Mammary epithelial cell (primary cell): ENCODE results near the gene ASMT.
"Not testable (repeated sequence)": the region's sequence is repeated elsewhere in the genome, so short reads cannot be mapped to it uniquely, and the experiment has no call there.

Experiments
- EZH2 ChIP-seq: IDR thresholded peaks from 2 replicates; pipeline ENCODE4 v1.6.1; 2012; ENCODE audit warnings: low read length, inconsistent platforms, borderline replicate concordance
- TF ChIP-seq, protein P1 (sequence below), 2 donors: IDR thresholded peaks in 1 of 2; conservative IDR thresholded peaks in 1 of 2; 2 replicates each; pipeline ENCODE4 v1.5.1; 2011 to 2012; ENCODE audit warnings: inconsistent platforms in 2 of 2, low read length in 2 of 2, mild to moderate bottlenecking in 2 of 2, control low read depth in 1 of 2, low read depth in 1 of 2; ENCODE audit not compliant: insufficient read depth in 1 of 2; ENCODE audit errors: extremely low read depth in 1 of 2

DNA sequence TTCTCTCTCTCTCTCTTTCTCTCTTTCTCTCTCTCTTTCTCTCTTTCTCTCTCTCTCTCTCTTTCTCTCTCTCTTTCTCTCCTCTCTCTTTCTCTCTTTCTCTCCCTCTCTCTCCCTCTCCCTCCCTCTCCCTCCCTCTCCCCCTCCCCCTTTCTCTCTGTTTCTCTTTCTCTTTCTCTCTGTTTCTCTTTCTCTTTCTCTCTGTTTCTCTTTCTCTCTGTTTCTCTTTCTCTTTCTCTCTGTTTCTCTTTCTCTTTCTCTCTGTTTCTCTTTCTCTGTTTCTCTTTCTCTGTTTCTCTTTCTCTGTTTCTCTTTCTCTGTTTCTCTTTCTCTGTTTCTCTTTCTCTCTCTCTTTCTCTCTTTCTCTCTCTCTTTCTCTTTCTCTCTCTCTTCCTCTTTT, 67.0 kb downstream of the ASMT start:
- TF ChIP-seq, protein P1, sequence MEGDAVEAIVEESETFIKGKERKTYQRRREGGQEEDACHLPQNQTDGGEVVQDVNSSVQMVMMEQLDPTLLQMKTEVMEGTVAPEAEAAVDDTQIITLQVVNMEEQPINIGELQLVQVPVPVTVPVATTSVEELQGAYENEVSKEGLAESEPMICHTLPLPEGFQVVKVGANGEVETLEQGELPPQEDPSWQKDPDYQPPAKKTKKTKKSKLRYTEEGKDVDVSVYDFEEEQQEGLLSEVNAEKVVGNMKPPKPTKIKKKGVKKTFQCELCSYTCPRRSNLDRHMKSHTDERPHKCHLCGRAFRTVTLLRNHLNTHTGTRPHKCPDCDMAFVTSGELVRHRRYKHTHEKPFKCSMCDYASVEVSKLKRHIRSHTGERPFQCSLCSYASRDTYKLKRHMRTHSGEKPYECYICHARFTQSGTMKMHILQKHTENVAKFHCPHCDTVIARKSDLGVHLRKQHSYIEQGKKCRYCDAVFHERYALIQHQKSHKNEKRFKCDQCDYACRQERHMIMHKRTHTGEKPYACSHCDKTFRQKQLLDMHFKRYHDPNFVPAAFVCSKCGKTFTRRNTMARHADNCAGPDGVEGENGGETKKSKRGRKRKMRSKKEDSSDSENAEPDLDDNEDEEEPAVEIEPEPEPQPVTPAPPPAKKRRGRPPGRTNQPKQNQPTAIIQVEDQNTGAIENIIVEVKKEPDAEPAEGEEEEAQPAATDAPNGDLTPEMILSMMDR (conservative IDR thresholded peaks at IDR 0.05 in 1 of 2, IDR thresholded peaks at IDR 0.05 in 1 of 2; ENCODE audit: extremely low read depth in 1 of 2, insufficient read depth in 1 of 2, low read depth in 1 of 2, low read length in 2 of 2), result not testable (repeated sequence)
- TF ChIP-seq EZH2, result not testable (repeated sequence)
